GM21528 (cell line): Measurements from ENCODE around the gene ROPN1B.

Experiments
- ATAC-seq: cut with Tn5 transposase; IDR thresholded peaks from one replicate; pipeline ENCODE4 v1.9.1; 2021; ENCODE audit warnings: mild to moderate bottlenecking, moderate library complexity; ENCODE audit not compliant: unreplicated experiment, low FRiP score

ROPN1B gene

DNA sequence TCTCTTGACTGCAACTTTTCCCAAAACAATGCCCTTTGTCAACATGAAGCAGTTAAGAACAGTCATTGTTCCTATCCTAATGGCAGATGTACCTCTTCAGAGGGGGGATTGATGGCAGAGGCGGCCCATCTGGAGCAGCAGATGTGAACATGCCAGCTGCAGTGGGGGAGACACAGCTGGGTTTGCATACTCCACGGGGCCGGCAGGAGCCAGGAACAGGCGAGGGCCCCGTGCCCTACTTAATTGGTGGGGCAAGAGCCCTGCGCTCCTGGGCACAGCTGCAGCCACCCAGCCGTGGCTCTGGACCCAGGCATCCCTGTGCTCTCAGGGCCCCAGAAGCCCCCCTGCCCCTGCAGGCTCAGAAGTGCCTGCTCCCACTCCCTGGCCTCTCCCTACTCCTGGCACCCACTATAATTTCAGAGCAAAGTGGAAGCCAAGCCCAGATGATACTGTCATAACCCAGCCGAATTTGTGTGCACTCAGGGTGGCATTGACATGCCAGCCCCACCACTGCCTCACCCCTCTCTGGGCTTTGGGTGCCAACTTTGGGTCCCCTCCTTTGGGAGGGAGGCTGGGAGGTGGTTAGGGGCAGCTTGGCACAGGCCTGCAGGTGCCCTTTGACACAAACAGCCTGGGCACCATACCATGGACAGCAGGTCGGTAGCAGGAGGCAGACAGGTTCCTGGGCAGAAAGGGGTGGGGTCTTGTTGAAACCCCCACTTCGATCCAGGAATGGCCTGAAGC lies 34.6 kb downstream of the ROPN1B start:
- ATAC-seq, result no peak

DNA sequence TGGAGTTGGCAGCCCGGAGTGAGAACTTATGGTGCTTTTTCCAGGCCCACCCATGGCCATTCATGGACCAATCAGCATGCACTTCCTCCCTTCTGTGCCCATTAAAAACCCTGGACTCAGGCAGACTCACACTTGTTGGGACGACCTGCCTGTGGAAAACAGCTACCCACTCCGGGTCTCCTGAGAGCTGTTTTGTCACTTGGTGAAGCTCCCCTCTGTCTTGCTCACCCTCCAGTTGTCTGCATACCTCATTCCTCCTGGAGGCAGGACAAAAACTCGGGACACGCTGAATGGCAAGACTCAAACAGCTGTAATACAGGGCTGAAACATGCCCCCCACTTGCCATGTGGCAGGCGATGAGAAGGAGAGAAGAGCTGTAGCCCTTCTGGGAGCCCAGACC lies 35.2 kb downstream of the ROPN1B start:
- no peak for ATAC-seq

DNA sequence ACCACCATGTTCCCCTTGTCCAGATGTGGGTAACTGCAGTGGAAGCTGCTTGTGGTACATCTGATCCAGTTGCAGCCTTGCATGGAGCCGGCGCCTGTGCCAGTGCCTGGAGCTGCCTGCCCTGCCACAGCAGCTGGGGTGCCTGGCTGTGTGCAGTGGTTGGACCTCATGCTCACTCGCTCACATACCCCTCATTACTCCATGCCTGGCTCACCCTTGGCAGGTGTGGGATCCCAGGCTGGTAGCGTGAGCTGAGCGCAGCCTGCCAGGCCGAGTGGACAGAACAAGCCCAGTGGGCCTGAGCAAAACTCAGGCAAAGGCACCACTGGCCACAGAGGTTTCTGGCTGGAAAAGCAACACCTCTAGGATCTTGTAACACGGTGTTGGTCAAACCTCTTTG lies 35.7 kb downstream of the ROPN1B start:
- ATAC-seq, result no peak

DNA sequence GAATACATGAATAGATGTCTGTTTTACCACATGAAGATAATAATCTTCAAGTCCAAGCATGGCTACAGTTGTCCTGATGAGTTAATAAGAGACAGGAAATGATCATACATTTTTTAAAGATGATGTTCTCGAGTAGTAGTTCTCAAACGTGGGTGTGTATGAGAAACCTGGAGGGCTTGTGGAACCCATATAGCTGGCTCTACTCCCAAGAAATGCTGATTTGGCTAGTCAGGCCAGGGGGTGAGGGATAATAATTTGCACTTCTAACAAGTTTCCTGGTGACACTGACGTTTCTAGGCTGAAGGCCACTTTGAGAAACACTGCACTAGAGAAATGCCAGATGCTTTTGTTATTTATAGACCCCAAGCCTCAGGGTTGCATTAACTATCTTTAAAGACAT lies 37.0 kb downstream of the ROPN1B start:
- no peak for ATAC-seq

DNA sequence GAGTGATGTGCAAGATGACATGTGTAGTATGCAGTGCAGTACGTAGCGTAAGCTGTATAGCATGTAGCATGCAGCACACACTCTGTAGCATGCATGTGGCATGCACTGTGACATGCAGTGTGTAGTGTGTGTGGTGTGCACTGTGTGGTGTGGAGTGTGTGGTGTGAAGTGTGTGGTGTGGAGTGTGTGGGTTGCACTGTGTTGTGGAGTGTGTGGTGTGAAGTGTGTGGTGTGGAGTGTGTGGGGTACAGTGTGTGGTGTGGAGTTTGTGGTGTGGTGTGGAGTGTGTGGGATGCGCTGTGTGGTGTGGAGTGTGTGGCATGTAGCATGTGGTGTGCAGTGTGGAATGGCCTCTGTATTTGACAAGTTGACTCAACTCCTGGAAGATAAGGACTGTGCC lies 39.2 kb downstream of the ROPN1B start:
- ATAC-seq, result no peak

DNA sequence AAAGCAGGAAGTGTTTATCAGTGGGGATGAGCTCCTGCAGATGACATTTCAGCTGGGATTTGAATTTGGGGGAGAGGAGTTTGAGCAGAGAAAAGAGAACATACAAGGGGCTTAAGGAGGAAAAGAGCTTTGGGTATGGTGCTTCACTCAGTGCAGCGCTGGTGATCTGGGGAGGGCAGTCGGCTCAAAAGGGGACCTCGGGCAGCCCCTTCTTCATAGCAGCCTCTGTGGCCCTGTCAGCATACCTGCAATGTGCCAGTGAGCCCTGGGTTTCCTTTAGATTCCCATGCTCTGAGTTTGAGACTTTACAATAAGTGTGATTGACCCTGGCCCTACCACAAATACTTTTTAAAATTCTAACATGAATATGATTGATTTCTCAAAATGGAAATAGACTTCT lies 40.2 kb downstream of the ROPN1B start:
- no peak for ATAC-seq

DNA sequence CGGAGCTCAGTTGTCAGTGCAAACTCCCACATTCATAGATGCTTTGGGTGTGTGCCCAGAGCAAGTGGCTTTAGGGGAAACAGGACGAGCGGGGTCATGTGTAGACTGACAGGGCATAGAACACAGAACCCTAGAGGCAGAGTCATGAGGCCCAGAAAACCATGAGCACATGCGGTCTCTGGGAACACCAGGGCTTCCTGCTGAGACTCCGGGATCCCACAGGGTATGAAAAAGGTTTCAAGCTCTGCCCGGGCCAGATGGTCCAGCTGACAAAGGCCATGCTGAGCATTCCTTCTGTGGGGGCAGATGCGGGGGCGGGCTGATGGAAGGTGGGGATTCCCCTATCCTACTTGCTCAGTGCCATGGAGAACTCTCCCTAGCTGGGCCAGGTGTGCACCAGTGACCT lies 44.8 kb downstream of the ROPN1B start:
- ATAC-seq, result no peak

DNA sequence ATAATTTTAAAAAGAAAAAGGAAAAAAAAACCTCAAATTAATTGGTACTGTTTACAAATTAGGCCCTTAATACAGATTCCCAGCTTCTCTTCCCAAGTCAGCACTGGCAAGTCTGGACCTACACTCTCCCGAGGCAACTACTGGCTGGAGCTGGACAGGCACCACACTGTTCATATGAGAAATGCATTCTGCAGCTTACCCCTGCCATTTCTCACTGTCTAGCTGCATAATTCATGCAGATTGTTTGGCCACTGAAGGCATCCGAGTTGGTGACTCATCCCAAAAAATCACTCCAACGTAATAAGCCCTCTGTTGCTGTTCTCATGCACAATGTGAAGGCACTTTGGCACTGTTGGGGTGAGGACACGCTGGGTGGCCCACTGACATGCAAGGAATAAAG lies 45.3 kb downstream of the ROPN1B start:
- no peak for ATAC-seq

DNA sequence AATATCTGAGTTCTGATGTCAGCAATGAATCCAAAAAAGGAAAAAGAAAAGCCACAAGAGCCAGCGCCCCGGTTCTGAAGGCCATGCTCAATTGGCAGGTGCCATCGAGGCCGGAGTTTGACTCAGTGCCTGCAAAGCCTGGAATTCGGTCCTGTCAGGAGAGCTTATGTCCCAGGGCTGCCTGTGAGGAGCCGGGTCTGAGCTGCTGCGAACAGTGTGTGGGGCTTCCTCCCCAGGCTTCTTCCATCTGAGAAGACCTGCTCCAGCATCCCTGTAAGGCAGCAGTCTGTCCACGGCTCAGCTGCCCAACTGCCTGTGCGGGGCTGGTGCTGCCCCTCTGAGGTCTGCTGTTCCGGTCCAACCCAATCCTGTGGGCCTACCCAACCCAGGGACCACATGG lies 46.1 kb downstream of the ROPN1B start:
- no peak for ATAC-seq

DNA sequence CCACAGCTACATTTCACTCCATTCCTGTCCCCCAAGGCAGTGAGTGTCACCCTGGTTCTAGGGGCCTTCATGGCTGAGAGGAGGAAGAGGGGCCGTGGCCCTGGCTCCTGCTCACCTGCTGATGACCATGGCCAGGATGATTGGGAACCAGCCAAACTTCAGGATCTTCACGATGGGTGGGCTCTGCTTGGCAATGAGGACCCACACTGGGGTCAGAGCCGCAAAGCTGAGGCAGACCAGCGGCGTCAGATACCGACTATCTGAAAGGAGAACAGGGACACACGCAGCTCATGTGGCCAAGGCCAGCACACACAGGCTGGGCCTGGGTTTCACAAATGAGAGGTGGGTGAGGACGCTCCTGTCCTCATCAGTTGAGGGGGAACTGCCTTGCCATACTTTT lies 47.6 kb downstream of the ROPN1B start:
- ATAC-seq, result no peak

DNA sequence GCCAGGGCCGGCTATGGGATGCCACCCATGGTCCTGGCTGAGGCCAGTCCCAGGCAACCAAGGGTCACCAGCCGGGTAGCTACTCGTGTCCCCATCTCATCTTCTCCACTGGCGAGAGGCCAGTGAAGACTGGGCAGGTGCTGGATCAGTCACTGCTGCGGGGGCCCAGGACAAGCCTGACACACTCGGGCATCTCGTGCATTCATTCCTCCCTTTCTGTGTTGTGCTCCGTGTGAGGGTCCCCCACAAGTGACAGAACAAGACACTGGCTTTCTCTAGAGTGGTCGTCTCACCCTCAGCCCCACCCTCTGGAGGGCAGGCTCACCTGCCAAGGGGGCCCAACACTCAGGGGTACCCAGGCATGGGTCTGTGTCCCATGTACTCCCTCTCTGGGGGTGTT lies 48.4 kb downstream of the ROPN1B start:
- ATAC-seq, result no peak

DNA sequence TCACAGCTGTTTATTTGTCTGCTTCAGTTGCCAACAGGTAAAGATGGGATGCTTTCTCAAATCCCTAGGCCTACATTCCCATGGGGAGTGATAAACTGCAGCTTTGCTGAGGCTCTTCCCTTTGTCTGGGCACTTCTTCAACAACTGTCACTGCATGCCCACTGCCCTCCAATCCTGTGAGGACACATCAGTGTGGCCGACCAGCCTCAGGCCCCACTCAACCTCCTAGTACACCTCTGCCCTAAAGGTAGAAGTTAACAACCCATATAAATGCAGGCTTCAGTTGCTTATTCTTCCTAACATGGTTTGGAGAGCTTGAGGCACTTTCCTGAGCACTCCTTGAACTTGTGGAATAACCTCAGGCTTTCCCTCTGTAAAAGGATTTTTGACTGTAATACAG lies 49.6 kb downstream of the ROPN1B start:
- ATAC-seq, result no peak

DNA sequence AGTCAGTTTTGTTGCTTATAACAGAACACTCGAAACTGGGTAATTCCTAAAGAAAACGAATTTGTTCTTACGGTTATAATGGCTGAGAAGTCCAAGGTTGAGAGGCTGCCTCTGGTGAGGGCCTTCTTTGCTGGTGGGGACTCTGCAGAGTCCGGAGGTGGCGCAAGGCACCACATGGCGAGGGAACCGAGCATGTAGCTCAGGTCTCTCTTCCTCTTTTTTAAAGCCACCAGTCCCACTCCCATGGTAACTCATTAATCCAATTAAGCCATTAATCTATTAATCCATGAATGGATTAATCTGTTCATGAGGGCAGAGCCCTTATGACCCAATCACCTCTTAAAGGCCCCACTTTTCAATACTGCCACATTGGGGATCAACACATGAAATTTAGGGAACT lies 50.0 kb downstream of the ROPN1B start:
- ATAC-seq, result no peak

DNA sequence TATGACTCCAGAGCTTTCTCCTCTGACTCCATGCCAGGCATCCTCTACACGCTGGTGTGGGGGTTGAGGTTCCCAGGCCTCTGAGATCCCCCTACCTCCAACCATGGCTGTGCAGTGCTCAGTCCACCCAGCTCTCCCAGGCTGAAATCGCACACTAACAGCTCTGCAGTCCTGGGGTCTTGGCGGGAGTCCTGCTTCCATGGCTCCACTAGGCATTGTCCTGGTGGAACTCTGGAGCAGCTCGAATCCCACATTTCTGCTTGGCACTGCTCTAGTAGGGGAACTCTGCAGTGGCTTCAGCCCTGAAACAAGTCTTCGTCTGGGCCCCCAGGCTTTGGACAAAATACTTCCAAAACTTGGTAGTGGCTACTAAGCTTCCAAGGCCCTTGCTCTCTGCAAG lies 50.7 kb downstream of the ROPN1B start:
- ATAC-seq, result no peak

DNA sequence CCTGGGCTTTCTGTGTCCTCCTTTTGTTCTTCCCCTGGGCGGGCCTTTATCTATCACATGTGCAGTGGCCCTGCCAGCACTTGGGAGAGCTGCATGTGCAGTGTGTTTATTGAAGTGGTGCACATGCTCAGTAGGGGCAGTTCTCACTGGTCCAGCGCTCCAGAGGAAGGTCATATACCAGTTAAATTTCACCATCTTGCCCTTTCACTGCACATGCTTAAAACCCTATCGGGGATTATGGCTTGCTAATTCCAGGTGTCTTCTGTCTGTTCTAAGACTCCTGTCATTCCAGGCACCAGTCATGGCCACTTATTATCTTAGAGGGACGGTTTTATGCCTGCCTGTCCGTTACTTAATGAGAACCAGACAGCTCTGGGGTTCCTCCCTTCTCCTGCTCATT lies 52.2 kb downstream of the ROPN1B start:
- ATAC-seq, result no peak

DNA sequence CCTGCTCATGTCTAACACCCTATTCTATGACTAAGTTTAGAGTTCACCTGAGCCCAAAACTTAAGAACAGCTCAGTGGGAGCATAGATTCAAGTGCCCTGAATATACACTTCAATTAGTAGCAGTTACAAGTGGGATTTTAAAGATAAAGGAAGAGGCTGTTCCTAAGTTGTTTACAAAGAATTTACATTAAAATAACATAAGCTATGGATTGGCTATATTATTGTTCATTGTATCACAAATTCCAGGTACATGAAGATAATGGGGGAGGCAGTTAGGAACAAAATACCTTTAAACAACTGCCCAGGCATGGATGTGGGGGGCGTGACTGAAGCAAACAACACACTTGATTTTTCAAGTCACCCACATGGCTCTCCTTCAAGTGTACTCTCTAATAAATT lies 52.7 kb downstream of the ROPN1B start:
- no peak for ATAC-seq

DNA sequence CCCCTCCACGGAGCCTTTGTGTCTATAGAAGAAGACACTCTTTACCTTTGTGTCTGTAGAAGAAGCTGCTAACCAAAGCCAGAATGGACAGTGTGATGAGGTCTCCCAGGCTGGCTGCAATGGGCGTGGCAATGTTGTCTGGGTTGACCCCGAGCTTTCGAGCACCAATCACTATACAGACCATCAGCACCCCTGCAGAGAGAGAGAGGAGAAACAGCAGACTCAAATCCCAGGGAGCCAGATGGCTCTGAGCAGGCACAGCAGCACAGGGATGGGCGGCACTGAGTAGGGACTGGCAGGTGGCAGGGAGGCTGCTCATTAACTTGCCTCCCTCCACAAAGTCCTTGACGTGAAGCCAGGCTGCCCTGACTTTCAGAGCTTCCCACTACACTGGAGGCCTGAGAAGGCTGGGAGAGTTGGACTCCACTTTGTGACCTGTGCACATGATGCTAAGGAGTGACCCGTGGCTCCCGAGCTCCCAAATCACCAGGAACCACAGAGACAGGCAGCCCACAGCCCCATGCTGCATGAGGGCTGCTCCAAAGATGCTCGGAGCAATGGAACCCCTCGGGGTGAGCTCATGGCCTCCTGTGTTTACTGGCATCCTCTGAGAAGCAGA lies 53.9 kb downstream of the ROPN1B start:
- ATAC-seq, result no peak

DNA sequence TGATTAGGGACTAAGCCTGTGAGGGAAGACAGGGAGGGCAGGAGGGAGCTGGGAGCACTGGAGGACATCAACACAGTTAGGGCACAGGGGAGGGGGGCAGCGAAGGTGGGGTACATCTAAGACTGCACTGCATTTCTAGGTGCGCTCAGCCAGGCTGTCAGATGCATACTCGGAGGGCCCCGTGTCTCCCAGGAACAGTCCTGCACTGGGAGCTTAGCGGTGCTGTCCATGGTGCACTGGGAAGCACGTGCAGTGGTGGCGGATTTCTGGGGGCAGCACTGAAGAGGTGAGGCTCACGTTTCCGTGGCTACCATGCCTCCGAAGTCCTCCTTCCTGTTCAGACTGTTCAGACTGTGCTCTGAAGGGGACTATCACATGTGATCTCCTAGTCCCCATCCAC lies 54.4 kb downstream of the ROPN1B start:
- ATAC-seq, result no peak

DNA sequence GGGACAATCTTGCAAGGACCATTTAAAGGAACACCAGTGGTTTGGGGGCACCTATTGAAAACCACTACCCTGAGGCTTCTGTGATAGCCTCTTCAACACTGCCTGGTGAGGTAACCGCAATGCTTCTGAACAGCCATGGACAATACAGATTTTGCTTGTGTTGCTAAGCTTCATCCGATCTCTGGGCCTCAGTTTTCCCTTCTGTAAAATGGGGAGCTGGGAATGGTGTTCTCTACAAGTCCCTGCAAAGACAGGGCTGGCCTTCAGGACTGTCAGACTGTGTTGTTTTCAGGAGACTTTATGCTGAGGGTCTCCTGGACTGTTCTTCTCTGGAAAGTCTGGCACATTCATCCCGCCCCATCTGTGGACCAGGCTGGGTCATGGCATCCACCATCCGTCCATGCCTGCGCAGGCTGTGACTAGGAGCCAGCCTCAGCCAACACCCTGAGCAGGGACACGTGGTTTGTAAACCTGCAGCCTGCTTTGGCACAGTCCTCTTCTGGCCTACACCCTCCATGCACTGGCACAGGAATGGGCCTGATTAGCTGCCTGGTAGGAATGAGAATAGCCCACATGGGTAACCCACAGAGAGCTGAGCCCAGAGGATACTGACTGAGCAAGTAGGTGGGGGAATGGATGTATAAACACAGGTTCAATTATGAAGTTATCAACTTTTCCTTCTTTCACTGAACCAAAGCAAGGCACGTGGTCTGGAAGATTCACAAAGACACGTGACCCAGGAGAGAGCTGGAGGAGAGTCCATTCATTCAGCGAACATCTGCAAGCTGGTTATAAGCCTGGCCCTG lies 55.3 kb downstream of the ROPN1B start:
- no peak for ATAC-seq

DNA sequence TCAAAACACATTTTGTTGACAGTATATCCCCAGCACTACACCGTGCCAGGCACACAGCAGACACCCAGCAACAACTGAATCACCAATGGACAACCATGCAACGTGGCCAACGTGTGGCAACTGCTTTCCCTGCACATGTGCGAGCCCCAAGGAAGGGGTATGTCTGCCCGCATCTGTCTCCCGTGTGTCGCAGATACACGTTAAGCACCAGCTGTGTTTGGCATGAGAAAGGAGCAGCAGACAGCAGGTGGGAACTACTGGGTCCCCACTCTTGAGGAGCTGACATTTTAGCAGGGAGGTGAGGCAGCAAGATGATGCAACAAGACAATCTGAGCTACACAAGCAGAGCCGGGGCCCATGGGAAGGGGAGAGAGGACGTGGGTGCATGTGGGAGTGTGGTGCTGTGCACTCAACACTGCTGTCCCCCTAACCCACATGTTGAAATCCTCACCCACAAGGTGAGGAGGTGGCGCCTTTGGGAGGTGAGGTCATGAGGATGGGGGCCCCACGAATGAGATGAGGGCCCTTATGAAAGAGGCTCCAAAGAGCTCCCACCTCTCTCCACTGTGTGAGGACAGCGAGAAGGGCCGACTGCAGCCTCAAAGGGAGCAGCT lies 56.2 kb downstream of the ROPN1B start:
- no peak for ATAC-seq

DNA sequence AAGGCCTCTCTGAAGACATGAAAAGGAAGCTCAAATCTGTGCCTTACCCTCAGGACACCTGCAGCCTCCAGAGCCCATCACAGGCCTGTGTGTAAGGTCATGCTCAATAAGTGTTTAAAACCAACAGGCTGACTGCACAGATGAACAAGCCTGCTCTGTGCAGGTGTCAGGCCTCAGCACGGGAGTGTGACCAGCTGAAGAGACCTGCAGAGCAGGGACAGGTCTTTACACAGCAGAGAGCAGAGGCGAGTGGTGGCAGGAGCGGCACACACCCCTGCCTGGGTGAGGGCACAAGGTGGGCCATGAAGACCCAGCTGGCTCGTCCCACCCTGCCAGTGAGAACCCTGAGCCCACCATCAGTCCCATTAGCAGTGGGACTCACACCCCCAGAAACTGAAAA lies 56.9 kb downstream of the ROPN1B start:
- no peak for ATAC-seq
